CD4-positive, alpha-beta memory T cell (primary cell): ENCODE measurements around the gene CYP4F8. TPM values are rescaled to one million over a fixed set of nuclear protein-coding genes. Genes with fewer than 3 reads are reported as not detected.
"Not testable (repeated sequence)": the region's sequence is repeated elsewhere in the genome, so short reads cannot be mapped to it uniquely, and the experiment has no call there.

Experiments used
- CTCF ChIA-PET: fragments of 350-600 bp; sonication (Branson Sonifier 250); formaldehyde crosslinking; loops from one replicate; lab custom pipeline; 2021; ENCODE audit warnings: inconsistent platforms; ENCODE audit not compliant: partially characterized antibody; lab: Charles Lee
- POLR2A ChIA-PET: fragments of 350-600 bp; sonication (Branson Sonifier 250); formaldehyde crosslinking; loops from one replicate; lab custom pipeline; 2021; ENCODE audit not compliant: partially characterized antibody; lab: Charles Lee
- DNase-seq, 5 donors: peaks; one replicate each; pipeline versions ENCODE4 v3.0.0 to v3.0.0-alpha.2; 2020 to 2022; ENCODE audit warnings: mixed read lengths in 1 of 5
- H3K27ac ChIP-seq: one replicate; pipeline ENCODE4 v1.7.0; 2013; ENCODE audit warnings: low read depth, low read length
- H3K27me3 ChIP-seq: 2 replicates; pipeline ENCODE4 v1.7.0; 2013; ENCODE audit warnings: mild to moderate bottlenecking, low read length, moderate library complexity; ENCODE audit not compliant: insufficient read depth
- H3K36me3 ChIP-seq: 2 replicates; pipeline ENCODE4 v1.7.0; 2013; ENCODE audit warnings: mild to moderate bottlenecking, low read length, moderate library complexity; ENCODE audit not compliant: insufficient read depth
- H3K4me1 ChIP-seq: 2 replicates; pipeline ENCODE4 v1.7.0; 2013; ENCODE audit warnings: mild to moderate bottlenecking, low read length, moderate library complexity; ENCODE audit not compliant: insufficient read depth
- H3K4me3 ChIP-seq, 2 donors: one replicate each; pipeline ENCODE4 v1.7.0; 2013; ENCODE audit warnings: low read length in 2 of 2, mild to moderate bottlenecking in 1 of 2
- H3K9me3 ChIP-seq, 2 donors: one replicate each; pipeline ENCODE4 v1.7.0; 2013; ENCODE audit warnings: low read length in 2 of 2, control low read depth in 1 of 2; ENCODE audit not compliant: control insufficient read depth in 1 of 2
- H3K27ac Mint-ChIP-seq, 7 donors: one replicate each; pipeline ENCODE4 v1.8.0; 2020 to 2021; ENCODE audit warnings: mixed read lengths in 7 of 7, mild to moderate bottlenecking in 6 of 7, inconsistent platforms in 3 of 7, moderate library complexity in 3 of 7
- H3K27me3 Mint-ChIP-seq, 2 donors: one replicate each; pipeline ENCODE4 v1.8.0; 2020 to 2021; ENCODE audit warnings: mixed read lengths in 2 of 2
- H3K36me3 Mint-ChIP-seq, 2 donors: one replicate each; pipeline ENCODE4 v1.8.0; 2020 to 2021; ENCODE audit warnings: mixed read lengths in 2 of 2, inconsistent platforms in 1 of 2, mild to moderate bottlenecking in 1 of 2
- H3K4me1 Mint-ChIP-seq, 4 donors: one replicate each; pipeline ENCODE4 v1.8.0; 2020 to 2021; ENCODE audit warnings: mixed read lengths in 4 of 4, mild to moderate bottlenecking in 1 of 4
- H3K4me3 Mint-ChIP-seq, 8 donors: one replicate each; pipeline ENCODE4 v1.8.0; 2020 to 2021; ENCODE audit warnings: mixed read lengths in 8 of 8, mild to moderate bottlenecking in 7 of 8, moderate library complexity in 6 of 8, inconsistent platforms in 3 of 8
- H3K9me3 Mint-ChIP-seq, 8 donors: one replicate each; pipeline ENCODE4 v1.8.0; 2020 to 2021; ENCODE audit warnings: mixed read lengths in 8 of 8, mild to moderate bottlenecking in 5 of 8, inconsistent platforms in 3 of 8, moderate library complexity in 1 of 8
- intact Hi-C: fragments of 100-400 bp; cut with micrococcal nuclease; formaldehyde crosslinking; loops from one replicate; pipeline ENCODE4 v1.15.1; 2023
- polyA plus RNA-seq, 2 donors: library from polyadenylated mRNA; unstranded; fragments of 300-500 nt; fragmentation: Illumina TruSeq; gene quantifications; one replicate each; pipeline ENCODE4 v1.2.3, GENCODE V29; 2021
- total RNA-seq, 2 experiments: library from RNA; stranded (reverse); gene quantifications; one replicate each; pipeline ENCODE4 v1.2.3, GENCODE V29; 2021

The CYP4F8 gene
- total and polyA plus RNA-seq, 4 experiments from 2014 or later, result not detected

GRCh38 chr19:15673176-15673654, 58.2 kb downstream of the CYP4F8 start:
- Mint-ChIP-seq H3K27ac (peak overlapping the region in 5 of 7 donors; percentile 74 to 85 (median 83)), H3K4me1 (peaks cover 17 to 36% (median 27%) of the 10 kb centered on the region in 4 donors), H3K9me3 (peaks cover 0 to 4% (median 0%) of the 10 kb centered on the region in 8 donors), H3K36me3 (peaks cover 0 to 7% of the 10 kb centered on the region in 2 donors), H3K4me3 (peak overlapping the region in 4 of 8 donors; percentile 2 to 59 (median 26)), H3K27me3 (peaks cover 2 to 3% of the 10 kb centered on the region in 2 donors)
- CTCF ChIA-PET, result no interaction called here
- Histone ChIP-seq H3K27me3 (no peaks in the 10 kb centered on the region), H3K9me3 (no peaks in the 10 kb centered on the region), H3K4me3 (no peak overlapping the region), H3K36me3 (no peaks in the 10 kb centered on the region), H3K4me1 (peaks cover 17% of the 10 kb centered on the region), H3K27ac (no peak overlapping the region)
- intact Hi-C loops, result loop anchor here (2.0 kb wide), 1 partner anchor 44 kb away; no protein-coding TSS in a partner anchor
- peak in 2 of 5 donors; percentile 1 to 31 for DNase-seq
- POLR2A ChIA-PET, result no interaction called here

GRCh38 chr19:15675560-15675959, 60.5 kb downstream of the CYP4F8 start:
- peaks cover 0 to 4% (median 0%) of the 10 kb centered on the region in 8 donors for H3K9me3 Mint-ChIP-seq
- Histone ChIP-seq H3K27me3 (no peaks in the 10 kb centered on the region), H3K36me3 (no peaks in the 10 kb centered on the region), H3K4me1 (peaks cover 17% of the 10 kb centered on the region), H3K4me3 (no peak overlapping the region), H3K9me3 (no peaks in the 10 kb centered on the region), H3K27ac (no peak overlapping the region)
- peak overlapping the region in 5 of 7 donors; percentile 19 to 61 (median 51) for H3K27ac Mint-ChIP-seq
- no peak for DNase-seq
- ChIA-PET POLR2A (no interaction called here), CTCF (interaction anchor here (0.6 kb wide), 1 partner anchor 1092 kb away, joined by 4 read pairs; no protein-coding TSS in a partner anchor)
- H3K36me3 Mint-ChIP-seq, result peaks cover 0 to 7% of the 10 kb centered on the region in 2 donors
- intact Hi-C loops, result no loop called here
- peaks cover 17 to 36% (median 27%) of the 10 kb centered on the region in 4 donors for H3K4me1 Mint-ChIP-seq
- H3K27me3 Mint-ChIP-seq, result peaks cover 0 to 5% of the 10 kb centered on the region in 2 donors
- peak overlapping the region in 1 of 8 donors; percentile 25 for H3K4me3 Mint-ChIP-seq

GRCh38 chr19:15679089-15679488, 64.1 kb downstream of the CYP4F8 start:
- Mint-ChIP-seq H3K27me3 (peaks cover 7 to 18% of the 10 kb centered on the region in 2 donors), H3K4me1 (peaks cover 0 to 18% (median 9%) of the 10 kb centered on the region in 4 donors), H3K27ac (peak overlapping the region in 1 of 7 donors; percentile 29), H3K36me3 (peaks cover 0 to 16% of the 10 kb centered on the region in 2 donors), H3K4me3 (no peak overlapping the region), H3K9me3 (peaks cover 0 to 4% (median 0%) of the 10 kb centered on the region in 8 donors)
- H3K9me3 ChIP-seq, result no peaks in the 10 kb centered on the region
- H3K36me3 ChIP-seq, result no peaks in the 10 kb centered on the region
- intact Hi-C loops, result no loop called here
- no peak for DNase-seq
- no peaks in the 10 kb centered on the region for H3K27me3 ChIP-seq
- no peak overlapping the region for H3K4me3 ChIP-seq
- H3K4me1 ChIP-seq, result no peaks in the 10 kb centered on the region
- POLR2A ChIA-PET, result no interaction called here
- CTCF ChIA-PET, result no interaction called here
- H3K27ac ChIP-seq, result no peak overlapping the region

GRCh38 chr19:15679865-15680264, 64.8 kb downstream of the CYP4F8 start:
- H3K27me3 ChIP-seq, H3K27ac ChIP-seq, H3K9me3 ChIP-seq, H3K36me3 ChIP-seq, H3K4me3 ChIP-seq, H3K4me1 ChIP-seq, intact Hi-C loops, POLR2A ChIA-PET, H3K27ac Mint-ChIP-seq, CTCF ChIA-PET, H3K9me3 Mint-ChIP-seq, DNase-seq, H3K4me3 Mint-ChIP-seq: not testable (repeated sequence)
- Mint-ChIP-seq H3K27me3 (peaks cover 10 to 18% of the 10 kb centered on the region in 2 donors), H3K36me3 (peaks cover 0 to 20% of the 10 kb centered on the region in 2 donors), H3K4me1 (peaks cover 0 to 15% (median 4%) of the 10 kb centered on the region in 4 donors)

Other genes with a start within 250 kb of the CYP4F8 start
- 10 to 100 TPM; 69.9 to 71.5 TPM for gene AKAP8, start 235.4 kb upstream of the CYP4F8 start, total RNA-seq
- 10 to 100 TPM; 10.8 to 23.6 TPM for gene AKAP8, start 235.4 kb upstream of the CYP4F8 start, polyA plus RNA-seq
- 100 to 1,000 TPM; 177 to 182 TPM for gene AKAP8L, start 196.2 kb upstream of the CYP4F8 start, total RNA-seq
- gene AKAP8L, start 196.2 kb upstream of the CYP4F8 start, polyA plus RNA-seq, result 10 to 100 TPM; 31.4 to 61.4 TPM
- 10 to 100 TPM; 28.7 to 30.0 TPM for gene WIZ, start 165.3 kb upstream of the CYP4F8 start, total RNA-seq
- 1 to 10 TPM in 1 of 2 donors, under 1 TPM in 1; 0.03 to 2.5 TPM for gene WIZ, start 165.3 kb upstream of the CYP4F8 start, polyA plus RNA-seq
- 100 to 1,000 TPM; 229 to 238 TPM for gene RASAL3, start 150.7 kb upstream of the CYP4F8 start, total RNA-seq
- 100 to 1,000 TPM in 1 of 2 donors, 10 to 100 TPM in 1; 37.4 to 106 TPM for gene RASAL3, start 150.7 kb upstream of the CYP4F8 start, polyA plus RNA-seq
- under 1 TPM; 0.61 to 0.91 TPM for gene PGLYRP2, start 135.7 kb upstream of the CYP4F8 start, total RNA-seq
- under 1 TPM; 0.19 to 0.23 TPM for gene PGLYRP2, start 135.7 kb upstream of the CYP4F8 start, polyA plus RNA-seq
- under 1 TPM; 0.44 to 0.61 TPM for gene CYP4F22, start 106.7 kb upstream of the CYP4F8 start, total RNA-seq
- 1 to 10 TPM; 1.1 to 1.7 TPM for gene CYP4F22, start 106.7 kb upstream of the CYP4F8 start, polyA plus RNA-seq
- not detected for gene CYP4F3, start 25.7 kb downstream of the CYP4F8 start, total RNA-seq
- not detected for gene CYP4F3, start 25.7 kb downstream of the CYP4F8 start, polyA plus RNA-seq
- gene CYP4F12, start 57.9 kb downstream of the CYP4F8 start, total RNA-seq, result 1 to 10 TPM; 3.7 to 5.2 TPM
- gene CYP4F12, start 57.9 kb downstream of the CYP4F8 start, polyA plus RNA-seq, result under 1 TPM; 0.22 to 0.68 TPM
- gene OR10H2, start 112.8 kb downstream of the CYP4F8 start, total RNA-seq, result not detected
- not detected for gene OR10H2, start 112.8 kb downstream of the CYP4F8 start, polyA plus RNA-seq
- gene OR10H3, start 122.8 kb downstream of the CYP4F8 start, total RNA-seq, result not detected
- not detected for gene OR10H3, start 122.8 kb downstream of the CYP4F8 start, polyA plus RNA-seq
- not detected for gene OR10H5, start 172.4 kb downstream of the CYP4F8 start, total RNA-seq
- gene OR10H5, start 172.4 kb downstream of the CYP4F8 start, polyA plus RNA-seq, result not detected
- gene OR10H1, start 200.4 kb downstream of the CYP4F8 start, total RNA-seq, result not detected
- gene OR10H1, start 200.4 kb downstream of the CYP4F8 start, polyA plus RNA-seq, result not detected